H1 (cell line): ENCODE results near the gene CDK15. TPM values are rescaled to one million over a fixed set of nuclear protein-coding genes. Genes with fewer than 3 reads are reported as not detected.

Experiments used
- CTCF ChIA-PET: fragments of 300-600 bp; sonication (Branson Sonifier 250); formaldehyde crosslinking; loops from one replicate; lab custom pipeline; 2021; ENCODE audit not compliant: partially characterized antibody; lab: Charles Lee
- POLR2A ChIA-PET: fragments of 300-600 bp; sonication (Branson Sonifier 250); formaldehyde crosslinking; loops from one replicate; lab custom pipeline; 2021; ENCODE audit warnings: inconsistent platforms; ENCODE audit not compliant: partially characterized antibody; lab: Charles Lee
- DNase-seq, 2 experiments: peaks; one replicate each; pipeline versions ENCODE4 v3.0.0 to v3.0.0-alpha.2; 2010 to 2022; ENCODE audit warnings: low spot score in 2 of 2, low read depth in 1 of 2, mixed read lengths in 1 of 2
- FAIRE-seq: peaks from 2 replicates; lab custom pipeline; 2011; peaks lifted over from hg19 to GRCh38; lab: Jason Lieb, UNC
- H2AFZ ChIP-seq: 2 replicates; pipeline ENCODE4 v1.8.1; 2012; ENCODE audit warnings: low read length, inconsistent platforms
- H2AK5ac ChIP-seq: 2 replicates; pipeline ENCODE4 v1.6.1; 2013; ENCODE audit warnings: low read depth, low read length
- H2BK120ac ChIP-seq: replicated peaks from 2 replicates; pipeline ENCODE3; 2013; ENCODE audit warnings: low read depth, low read length, inconsistent platforms
- H2BK12ac ChIP-seq: 2 replicates; pipeline ENCODE4 v1.6.1; 2013; ENCODE audit warnings: low read depth, low read length
- H2BK15ac ChIP-seq: 2 replicates; pipeline ENCODE4 v1.6.1; 2013; ENCODE audit warnings: low read length
- H2BK20ac ChIP-seq: 2 replicates; pipeline ENCODE4 v1.6.1; 2013; ENCODE audit warnings: low read length
- H2BK5ac ChIP-seq: 2 replicates; pipeline ENCODE4 v1.6.1; 2013; ENCODE audit warnings: low read depth, low read length
- H3K14ac ChIP-seq: 2 replicates; pipeline ENCODE4 v1.6.1; 2013; ENCODE audit warnings: inconsistent platforms; ENCODE audit not compliant: insufficient read length
- H3K18ac ChIP-seq: 2 replicates; pipeline ENCODE4 v1.6.1; 2013; ENCODE audit warnings: low read length; ENCODE audit errors: extremely low read depth
- H3K23ac ChIP-seq: 2 replicates; pipeline ENCODE4 v1.6.1; 2013; ENCODE audit warnings: inconsistent platforms; ENCODE audit not compliant: insufficient read length
- H3K23me2 ChIP-seq: 2 replicates; pipeline ENCODE4 v1.6.1; 2013; ENCODE audit warnings: low read depth, low read length
- H3K27ac ChIP-seq: 2 replicates; pipeline ENCODE4 v1.6.1; 2011; ENCODE audit warnings: low read depth, low read length, inconsistent platforms
- H3K27me3 ChIP-seq, 4 experiments: replicated peaks in 1 of 4; 1 replicate in 1 of 4; 2 replicates in 3 of 4; pipeline versions ENCODE4 v1.6.1 to v1.8.1; 2011 to 2013; ENCODE audit warnings: low read length in 3 of 4, mild to moderate bottlenecking in 3 of 4, inconsistent platforms in 2 of 4, mixed read lengths in 2 of 4, moderate library complexity in 1 of 4; ENCODE audit not compliant: control insufficient read depth in 3 of 4, insufficient read depth in 3 of 4; ENCODE audit errors: extremely low read depth in 1 of 4
- H3K36me3 ChIP-seq, 4 experiments: 2 replicates each; pipeline versions ENCODE4 v1.6.1 to v1.8.1; 2011 to 2013; ENCODE audit warnings: mild to moderate bottlenecking in 4 of 4, low read length in 3 of 4, moderate library complexity in 2 of 4, control low read depth in 1 of 4, inconsistent platforms in 1 of 4; ENCODE audit not compliant: insufficient read depth in 4 of 4, control insufficient read depth in 2 of 4
- H3K4ac ChIP-seq: replicated peaks from 2 replicates; pipeline ENCODE3; 2013; ENCODE audit warnings: low read length, low read depth, mixed read lengths, inconsistent platforms; ENCODE audit not compliant: insufficient read length
- H3K4me1 ChIP-seq, 4 experiments: replicated peaks in 1 of 4; 1 replicate in 1 of 4; 2 replicates in 3 of 4; pipeline versions ENCODE4 v1.6.1 to v1.8.1; 2011 to 2013; ENCODE audit warnings: low read length in 3 of 4, inconsistent platforms in 2 of 4, mixed read lengths in 1 of 4; ENCODE audit not compliant: insufficient read depth in 4 of 4, control insufficient read depth in 3 of 4
- H3K4me2 ChIP-seq, 2 experiments: 2 replicates each; pipeline versions ENCODE4 v1.6.1 to v1.8.1; 2011 to 2013; ENCODE audit warnings: low read depth in 2 of 2, low read length in 2 of 2, control low read depth in 1 of 2, inconsistent platforms in 1 of 2, mild to moderate bottlenecking in 1 of 2; ENCODE audit not compliant: insufficient read depth in 1 of 2
- H3K4me3 ChIP-seq, 4 experiments: fragments of 200-600, 300-600 bp in 1 of 4; sonication (generic), shearing (Covaris generic), sonication (Bioruptor Twin) in 1 of 4; 2 replicates each; pipeline versions ENCODE4 v1.5.1 to v1.8.1; 2011 to 2016; ENCODE audit warnings: low read length in 4 of 4, low read depth in 3 of 4, control low read depth in 2 of 4, inconsistent platforms in 2 of 4, mild to moderate bottlenecking in 2 of 4, mixed read lengths in 1 of 4, moderate library complexity in 1 of 4; ENCODE audit not compliant: insufficient read depth in 2 of 4; ENCODE audit errors: extremely low read depth in 1 of 4
- H3K56ac ChIP-seq: replicated peaks from 2 replicates; pipeline ENCODE3; 2013; ENCODE audit warnings: low read depth, mild to moderate bottlenecking, mixed read lengths, low read length, inconsistent platforms; ENCODE audit not compliant: insufficient read length
- H3K79me1 ChIP-seq: 2 replicates; pipeline ENCODE4 v1.6.1; 2013; ENCODE audit warnings: low read depth, low read length, control low read depth
- H3K79me2 ChIP-seq, 2 experiments: 2 replicates each; pipeline versions ENCODE4 v1.6.1 to v1.8.1; 2012 to 2013; ENCODE audit warnings: low read length in 2 of 2, mild to moderate bottlenecking in 2 of 2, inconsistent platforms in 1 of 2; ENCODE audit not compliant: insufficient read depth in 2 of 2, control insufficient read depth in 1 of 2
- H3K9ac ChIP-seq, 4 experiments: replicated peaks in 1 of 4; 1 replicate in 1 of 4; 2 replicates in 3 of 4; pipeline versions ENCODE4 v1.6.1 to v1.8.1; 2011 to 2013; ENCODE audit warnings: low read depth in 3 of 4, low read length in 3 of 4, control low read depth in 2 of 4, mild to moderate bottlenecking in 2 of 4, moderate library complexity in 2 of 4, inconsistent platforms in 1 of 4; ENCODE audit errors: extremely low read depth in 1 of 4
- H3K9me3 ChIP-seq, 2 experiments: 2 replicates each; pipeline versions ENCODE4 v1.6.1 to v1.8.1; 2012 to 2013; ENCODE audit warnings: mild to moderate bottlenecking in 2 of 2, moderate library complexity in 2 of 2, control low read depth in 1 of 2, inconsistent platforms in 1 of 2, low read depth in 1 of 2, low read length in 1 of 2, mixed read lengths in 1 of 2; ENCODE audit not compliant: insufficient read depth in 2 of 2
- H4K20me1 ChIP-seq, 2 experiments: replicated peaks in 1 of 2; 2 replicates each; pipeline versions ENCODE3 to v1.8.1; 2011 to 2013; ENCODE audit warnings: inconsistent platforms in 2 of 2, low read length in 2 of 2, mild to moderate bottlenecking in 1 of 2; ENCODE audit not compliant: insufficient read depth in 2 of 2, control insufficient read depth in 1 of 2
- H4K5ac ChIP-seq: 2 replicates; pipeline ENCODE4 v1.6.1; 2013; ENCODE audit warnings: low read length, low read depth, mixed read lengths, inconsistent platforms; ENCODE audit not compliant: insufficient read length
- H4K8ac ChIP-seq: 2 replicates; pipeline ENCODE4 v1.8.0; 2013; ENCODE audit warnings: mild to moderate bottlenecking, moderate library complexity, low read length, inconsistent platforms; ENCODE audit not compliant: insufficient read depth; ENCODE audit errors: extremely low read depth
- H4K91ac ChIP-seq: replicated peaks from 2 replicates; pipeline ENCODE3; 2013; ENCODE audit warnings: low read length, mixed read lengths, inconsistent platforms; ENCODE audit not compliant: insufficient read length
- CHD1 ChIP-seq: IDR thresholded peaks from 2 replicates; pipeline ENCODE4 v1.6.1; 2012; ENCODE audit warnings: low read depth, low read length, improper control_type of control experiment
- NRF1 ChIP-seq: IDR thresholded peaks from 2 replicates; pipeline ENCODE4 v1.6.1; 2011; ENCODE audit warnings: mild to moderate bottlenecking, low read depth, low read length, improper control_type of control experiment
- TAF1 ChIP-seq: IDR thresholded peaks from 2 replicates; pipeline ENCODE4 v1.6.1; 2011; ENCODE audit warnings: mild to moderate bottlenecking, low read depth, low read length
- TEAD4 ChIP-seq: IDR thresholded peaks from 2 replicates; pipeline ENCODE4 v1.6.1; 2012; ENCODE audit warnings: low read depth, low read length, inconsistent platforms, mixed read lengths
- polyA plus RNA-seq, 7 experiments: library from polyadenylated mRNA; depleted of rRNA in 3 of 7; stranded (reverse) in 5 of 7; unstranded in 2 of 7; fragments of >200 nt in 5 of 7; fragments of 200-250 nt in 2 of 7; gene quantifications; 1 replicate in 5 of 7; 2 replicates in 1 of 7; 4 replicates in 1 of 7; pipeline versions ENCODE4 v1.2.1 to v1.2.3, GENCODE V29; 2011 to 2013; ENCODE audit warnings: missing spikeins in 2 of 7, mixed read lengths in 2 of 7
- total RNA-seq: library from RNA; stranded (reverse); fragmentation: NEBNext Ultra II Directional; extraction: Animal tissue kit (Norgen Biotek cat#: 25700); gene quantifications from 2 replicates; pipeline ENCODE4 v1.2.1, GENCODE V29; 2021

The CDK15 gene
- total and polyA plus RNA-seq, 2 of the 8 experiments (the other 6 are each of a cell fraction or from before 2014, with no cell fraction given) = 0.03 TPM; not detected in 1

- TF ChIP-seq TEAD4 = no peak
Measured at GRCh38 chr2:201847481-201847880, 41.1 kb downstream of the CDK15 start (continued).

DNA sequence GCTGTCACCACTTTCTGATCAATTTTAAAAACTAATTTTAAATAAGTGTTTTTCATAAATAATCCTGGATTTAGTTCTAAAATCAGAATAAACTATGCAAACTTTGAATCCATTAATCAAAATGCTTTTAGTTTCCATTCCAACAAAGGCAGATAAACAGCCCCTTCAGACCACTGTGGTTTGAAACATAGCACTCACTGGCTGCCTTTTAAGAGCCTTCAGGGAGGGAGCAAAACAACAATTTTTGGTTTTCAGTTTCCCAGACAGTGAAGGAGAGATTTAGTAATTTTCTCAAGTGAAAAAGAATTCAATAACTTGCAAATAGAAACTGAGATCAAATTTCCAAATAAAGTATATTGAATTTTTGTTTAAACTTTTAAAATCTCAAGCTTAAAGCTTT is 46.1 kb downstream of the CDK15 start:
- H3K23ac ChIP-seq = no peak overlapping the region
- H2BK20ac ChIP-seq = no peak overlapping the region
- H3K4me2 ChIP-seq = no peak overlapping the region
- H3K27me3 ChIP-seq = no peaks in the 10 kb centered on the region; a peak in 1 of 7 replicates
- no peak overlapping the region for H3K18ac ChIP-seq
- DNase-seq (no peak), FAIRE-seq (no peak)
- peaks cover 0 to 2% (median under 1%) of the 10 kb centered on the region in 4 experiments; a peak in 2 of 7 replicates for H3K4me1 ChIP-seq
- no peak overlapping the region for H2BK5ac ChIP-seq
- H3K79me2 ChIP-seq = no peaks in the 10 kb centered on the region
- ChIA-PET POLR2A (no interaction called here), CTCF (interaction anchor here (0.6 to 1.4 kb wide), 3 partner anchors 9 to 985 kb away, joined by 3 to 6 read pairs (median 5); no protein-coding TSS in a partner anchor)
- H3K23me2 ChIP-seq = no peaks in the 10 kb centered on the region
- no peak overlapping the region for H3K14ac ChIP-seq
- no peak overlapping the region for H3K27ac ChIP-seq
- no peak overlapping the region for H3K56ac ChIP-seq
- no peak overlapping the region for H3K4ac ChIP-seq
- H4K20me1 ChIP-seq = no peaks in the 10 kb centered on the region
- no peak overlapping the region for H4K91ac ChIP-seq
- no peak overlapping the region for H2AK5ac ChIP-seq
- no peak overlapping the region for H2BK12ac ChIP-seq
- no peak overlapping the region for H4K8ac ChIP-seq
- no peaks in the 10 kb centered on the region for H3K36me3 ChIP-seq
- no peaks in the 10 kb centered on the region for H3K79me1 ChIP-seq
- H3K9ac ChIP-seq = no peak overlapping the region
- no peak overlapping the region for H3K4me3 ChIP-seq
- H2BK15ac ChIP-seq = no peak overlapping the region
- H3K9me3 ChIP-seq = no peaks in the 10 kb centered on the region
- no peak overlapping the region for H2BK120ac ChIP-seq
- H2AFZ ChIP-seq = no peak overlapping the region
- H4K5ac ChIP-seq = no peak overlapping the region
- TF ChIP-seq TAF1 = no peak
- TF ChIP-seq NRF1 = no peak
- no peak for TF ChIP-seq CHD1
